ENCODE results near the gene PMEPA1.

Gene PMEPA1

GRCh38 chr20:57659517-57660180, 50.2 kb downstream of the PMEPA1 start:
- Histone ChIP-seq H2BK12ac (ENCODE audit: low read length) (peak overlapping the region; percentile 73), H3K4me1 (ENCODE audit: control insufficient read depth in 2 of 2, insufficient read depth in 1 of 2, low read depth in 1 of 2, low read length in 2 of 2) (no peaks in the 10 kb centered on the region), H3K14ac (ENCODE audit: low read length) (peak overlapping the region; percentile 56), H3K27me3 (ENCODE audit: control insufficient read depth in 3 of 3, insufficient read depth in 3 of 3, low read depth in 1 of 3, low read length in 3 of 3) (no peaks in the 10 kb centered on the region), H4K8ac (ENCODE audit: low read depth, low read length) (peak overlapping the region; percentile 92), H2BK120ac (ENCODE audit: low read depth, low read length) (no peak overlapping the region), H3K18ac (ENCODE audit: low read length) (peak overlapping the region; percentile 80), H2BK5ac (ENCODE audit: low read length) (peak overlapping the region; percentile 84), H3K79me1 (ENCODE audit: low read depth, low read length) (no peaks in the 10 kb centered on the region), H3K23ac (ENCODE audit: low read depth, low read length, poor library complexity) (peak overlapping the region; percentile 85), H3K27ac (replicated peaks; ENCODE audit: low read length) (no peak overlapping the region), H4K91ac (ENCODE audit: low read depth, low read length, poor library complexity) (no peak overlapping the region), H3K4ac (ENCODE audit: low read length) (no peak overlapping the region), H3K36me3 (replicated peaks in 1 of 2; ENCODE audit: control insufficient read depth in 2 of 2, insufficient read depth in 2 of 2, low read length in 2 of 2) (no peaks in the 10 kb centered on the region), H3K9me3 (replicated peaks in 1 of 2; ENCODE audit: control insufficient read depth in 2 of 2, insufficient read depth in 1 of 2, low read depth in 1 of 2, low read length in 2 of 2) (no peaks in the 10 kb centered on the region), H2AK5ac (ENCODE audit: low read depth, low read length) (no peak overlapping the region), H3K9ac (ENCODE audit: low read depth, low read length, poor library complexity) (no peak overlapping the region), H2BK15ac (ENCODE audit: low read length) (no peak overlapping the region), H2AFZ (ENCODE audit: low read length) (no peak overlapping the region), H3K4me3 (ENCODE audit: low read length in 2 of 2) (no peak overlapping the region), H3K4me2 (ENCODE audit: insufficient read depth, low read length, poor library complexity, severe bottlenecking) (no peak overlapping the region)
- WGBS, 2 donors (ENCODE audit: extremely low coverage in 2 of 2, insufficient read length in 2 of 2, insufficient replicate concordance in 1 of 2), result no CpG with 5 or more reads among the region's 24 CpGs
- DNase-seq (ENCODE audit: low spot score), result no peak

GRCh38 chr20:57658833-57659516, 50.8 kb downstream of the PMEPA1 start:
- WGBS, 2 donors (ENCODE audit: extremely low coverage in 2 of 2, insufficient read length in 2 of 2, insufficient replicate concordance in 1 of 2), result no CpG with 5 or more reads among the region's 25 CpGs
- Histone ChIP-seq H2BK120ac (ENCODE audit: low read depth, low read length) (no peak overlapping the region), H3K27me3 (ENCODE audit: control insufficient read depth in 3 of 3, insufficient read depth in 3 of 3, low read depth in 1 of 3, low read length in 3 of 3) (no peaks in the 10 kb centered on the region), H2AFZ (ENCODE audit: low read length) (no peak overlapping the region), H3K79me1 (ENCODE audit: low read depth, low read length) (no peaks in the 10 kb centered on the region), H3K27ac (replicated peaks; ENCODE audit: low read length) (no peak overlapping the region), H3K18ac (ENCODE audit: low read length) (peak overlapping the region; percentile 78), H2BK5ac (ENCODE audit: low read length) (peak overlapping the region; percentile 84), H2BK12ac (ENCODE audit: low read length) (no peak overlapping the region), H3K36me3 (replicated peaks in 1 of 2; ENCODE audit: control insufficient read depth in 2 of 2, insufficient read depth in 2 of 2, low read length in 2 of 2) (no peaks in the 10 kb centered on the region), H3K4ac (ENCODE audit: low read length) (no peak overlapping the region), H4K91ac (ENCODE audit: low read depth, low read length, poor library complexity) (no peak overlapping the region), H2AK5ac (ENCODE audit: low read depth, low read length) (peak overlapping the region; percentile 68), H3K4me2 (ENCODE audit: insufficient read depth, low read length, poor library complexity, severe bottlenecking) (no peak overlapping the region), H3K4me3 (ENCODE audit: low read length in 2 of 2) (no peak overlapping the region), H4K8ac (ENCODE audit: low read depth, low read length) (no peak overlapping the region), H2BK15ac (ENCODE audit: low read length) (no peak overlapping the region), H3K4me1 (ENCODE audit: control insufficient read depth in 2 of 2, insufficient read depth in 1 of 2, low read depth in 1 of 2, low read length in 2 of 2) (peaks cover 0 to 1% of the 10 kb centered on the region in 2 donors), H3K9me3 (replicated peaks in 1 of 2; ENCODE audit: control insufficient read depth in 2 of 2, insufficient read depth in 1 of 2, low read depth in 1 of 2, low read length in 2 of 2) (no peaks in the 10 kb centered on the region), H3K14ac (ENCODE audit: low read length) (no peak overlapping the region), H3K9ac (ENCODE audit: low read depth, low read length, poor library complexity) (peak overlapping the region; percentile 47), H3K23ac (ENCODE audit: low read depth, low read length, poor library complexity) (peak overlapping the region; percentile 59)
- no peak for DNase-seq (ENCODE audit: low spot score)

GRCh38 chr20:57658447-57658832, 51.4 kb downstream of the PMEPA1 start:
- no peak overlapping the region for H3K4me3 ChIP-seq (ENCODE audit: low read length in 2 of 2)
- peak overlapping the region; percentile 48 for H2BK5ac ChIP-seq (ENCODE audit: low read length)
- no CpG with 5 or more reads among the region's 8 CpGs for WGBS, 2 donors (ENCODE audit: extremely low coverage in 2 of 2, insufficient read length in 2 of 2, insufficient replicate concordance in 1 of 2)
- H3K36me3 ChIP-seq (replicated peaks in 1 of 2; ENCODE audit: control insufficient read depth in 2 of 2, insufficient read depth in 2 of 2, low read length in 2 of 2), result no peaks in the 10 kb centered on the region
- peak overlapping the region; percentile 34 for H2BK12ac ChIP-seq (ENCODE audit: low read length)
- no peaks in the 10 kb centered on the region for H3K27me3 ChIP-seq (ENCODE audit: control insufficient read depth in 3 of 3, insufficient read depth in 3 of 3, low read depth in 1 of 3, low read length in 3 of 3)
- H3K4me1 ChIP-seq (ENCODE audit: control insufficient read depth in 2 of 2, insufficient read depth in 1 of 2, low read depth in 1 of 2, low read length in 2 of 2), result peaks cover 0 to 1% of the 10 kb centered on the region in 2 donors
- no peak overlapping the region for H2AK5ac ChIP-seq (ENCODE audit: low read depth, low read length)
- peak overlapping the region; percentile 27 for H3K18ac ChIP-seq (ENCODE audit: low read length)
- H3K4ac ChIP-seq (ENCODE audit: low read length), result no peak overlapping the region
- H2AFZ ChIP-seq (ENCODE audit: low read length), result no peak overlapping the region
- H3K9ac ChIP-seq (ENCODE audit: low read depth, low read length, poor library complexity), result no peak overlapping the region
- no peak for DNase-seq (ENCODE audit: low spot score)
- peak overlapping the region; percentile 86 for H3K14ac ChIP-seq (ENCODE audit: low read length)
- H3K4me2 ChIP-seq (ENCODE audit: insufficient read depth, low read length, poor library complexity, severe bottlenecking), result no peak overlapping the region
- no peaks in the 10 kb centered on the region for H3K79me1 ChIP-seq (ENCODE audit: low read depth, low read length)
- H3K27ac ChIP-seq (replicated peaks; ENCODE audit: low read length), result no peak overlapping the region
- peak overlapping the region; percentile 34 for H3K23ac ChIP-seq (ENCODE audit: low read depth, low read length, poor library complexity)
- H4K8ac ChIP-seq (ENCODE audit: low read depth, low read length), result no peak overlapping the region
- no peak overlapping the region for H2BK120ac ChIP-seq (ENCODE audit: low read depth, low read length)
- no peak overlapping the region for H2BK15ac ChIP-seq (ENCODE audit: low read length)
- no peaks in the 10 kb centered on the region for H3K9me3 ChIP-seq (replicated peaks in 1 of 2; ENCODE audit: control insufficient read depth in 2 of 2, insufficient read depth in 1 of 2, low read depth in 1 of 2, low read length in 2 of 2)
- no peak overlapping the region for H4K91ac ChIP-seq (ENCODE audit: low read depth, low read length, poor library complexity)
